ENCODE measurements around the gene LRRC75B. TPM values are rescaled to one million over a fixed set of nuclear protein-coding genes. Genes with fewer than 3 reads are reported as not detected.

Gene LRRC75B
- polyA plus RNA-seq, 1 donor from 2014 or later = 12.2 TPM

DNA sequence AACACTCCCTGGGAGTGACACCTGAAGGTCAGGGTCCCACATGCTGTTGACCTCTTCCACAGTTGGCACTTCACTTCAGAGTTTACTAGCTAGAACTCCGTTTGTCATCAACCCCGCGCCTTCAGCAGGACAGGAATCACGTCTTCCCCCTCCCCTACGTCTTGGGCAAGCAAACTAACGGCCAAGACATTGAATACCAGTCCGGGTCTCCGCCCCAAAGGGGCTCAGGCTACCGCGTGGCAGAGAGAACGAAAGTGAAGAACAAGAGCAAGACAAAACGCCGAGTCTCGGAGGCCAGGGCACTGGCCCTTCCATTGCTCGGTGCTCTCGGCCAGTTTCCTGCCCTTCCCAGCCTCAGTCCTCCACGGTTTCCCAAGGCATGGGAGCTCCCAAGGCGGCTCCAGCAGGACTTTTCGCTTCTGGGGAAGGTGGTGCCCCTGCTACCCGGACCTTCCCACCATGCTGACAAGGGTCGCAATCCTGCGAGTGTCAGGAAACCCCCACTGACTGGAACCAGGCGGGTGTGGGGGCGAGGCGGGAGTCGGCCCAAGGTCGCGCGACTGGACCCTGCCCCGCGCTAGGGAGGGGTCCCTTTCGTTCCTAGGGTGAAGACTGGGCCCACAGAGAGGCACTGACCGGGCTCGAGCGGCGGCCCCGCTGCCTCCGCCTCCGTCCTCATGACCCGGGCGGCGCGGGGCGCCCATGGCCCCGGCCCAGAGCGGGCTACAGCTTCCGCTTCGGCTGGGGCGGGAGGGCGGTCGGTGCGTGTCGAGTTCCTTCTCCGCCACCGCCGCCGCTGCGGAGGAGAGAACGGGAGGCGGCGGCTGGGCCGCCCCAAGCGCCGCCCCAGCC, 38.3 kb downstream of the LRRC75B start, which contains the start of gene GUCD1:
Gene GUCD1, minus strand, starts transcription at position 826 of the 852 bp plus-strand sequence. Its CDS starts 147 bp downstream, at position 679.
- H4K20me1 ChIP-seq (ENCODE audit: insufficient read depth) = no peaks in the 10 kb centered on the region
- H3K9me3 ChIP-seq (ENCODE audit: low read length) = no peaks in the 10 kb centered on the region
- H3K9me2 ChIP-seq (ENCODE audit: insufficient read depth, low read length) = no peaks in the 10 kb centered on the region
- TF ChIP-seq SMC3 (conservative IDR thresholded peaks at IDR 0.05; ENCODE audit: poor library complexity) (peak; percentile 30), RAD21 (conservative IDR thresholded peaks at IDR 0.05) (peak; percentile 12), CTCF (IDR thresholded peaks at IDR 0.05; ENCODE audit: poor library complexity, severe bottlenecking) (no peak), POLR2AphosphoS5 (IDR thresholded peaks at IDR 0.05) (no peak), MXI1 (conservative IDR thresholded peaks at IDR 0.05; ENCODE audit: poor library complexity, severe bottlenecking) (peak; percentile 60)
- TF ChIP-seq, protein P1, sequence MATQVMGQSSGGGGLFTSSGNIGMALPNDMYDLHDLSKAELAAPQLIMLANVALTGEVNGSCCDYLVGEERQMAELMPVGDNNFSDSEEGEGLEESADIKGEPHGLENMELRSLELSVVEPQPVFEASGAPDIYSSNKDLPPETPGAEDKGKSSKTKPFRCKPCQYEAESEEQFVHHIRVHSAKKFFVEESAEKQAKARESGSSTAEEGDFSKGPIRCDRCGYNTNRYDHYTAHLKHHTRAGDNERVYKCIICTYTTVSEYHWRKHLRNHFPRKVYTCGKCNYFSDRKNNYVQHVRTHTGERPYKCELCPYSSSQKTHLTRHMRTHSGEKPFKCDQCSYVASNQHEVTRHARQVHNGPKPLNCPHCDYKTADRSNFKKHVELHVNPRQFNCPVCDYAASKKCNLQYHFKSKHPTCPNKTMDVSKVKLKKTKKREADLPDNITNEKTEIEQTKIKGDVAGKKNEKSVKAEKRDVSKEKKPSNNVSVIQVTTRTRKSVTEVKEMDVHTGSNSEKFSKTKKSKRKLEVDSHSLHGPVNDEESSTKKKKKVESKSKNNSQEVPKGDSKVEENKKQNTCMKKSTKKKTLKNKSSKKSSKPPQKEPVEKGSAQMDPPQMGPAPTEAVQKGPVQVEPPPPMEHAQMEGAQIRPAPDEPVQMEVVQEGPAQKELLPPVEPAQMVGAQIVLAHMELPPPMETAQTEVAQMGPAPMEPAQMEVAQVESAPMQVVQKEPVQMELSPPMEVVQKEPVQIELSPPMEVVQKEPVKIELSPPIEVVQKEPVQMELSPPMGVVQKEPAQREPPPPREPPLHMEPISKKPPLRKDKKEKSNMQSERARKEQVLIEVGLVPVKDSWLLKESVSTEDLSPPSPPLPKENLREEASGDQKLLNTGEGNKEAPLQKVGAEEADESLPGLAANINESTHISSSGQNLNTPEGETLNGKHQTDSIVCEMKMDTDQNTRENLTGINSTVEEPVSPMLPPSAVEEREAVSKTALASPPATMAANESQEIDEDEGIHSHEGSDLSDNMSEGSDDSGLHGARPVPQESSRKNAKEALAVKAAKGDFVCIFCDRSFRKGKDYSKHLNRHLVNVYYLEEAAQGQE (IDR thresholded peaks at IDR 0.05; ENCODE audit: borderline replicate concordance) = peak; percentile 14
- peak within 1 kb of the TSS; percentile 75 for H3K4me2 ChIP-seq (ENCODE audit: low read length)
- peak within 1 kb of the TSS; percentile 87 for H3K9ac ChIP-seq (ENCODE audit: low read length)
- H2AFZ ChIP-seq (ENCODE audit: low read depth, low read length) = peak within 1 kb of the TSS; percentile 73
- peak within 1 kb of the TSS; percentile 76 for H3K4me3 ChIP-seq (ENCODE audit: low read length)
- H3K27me3 ChIP-seq (ENCODE audit: insufficient read depth, low read depth, low read length) = no peaks in the 10 kb centered on the region
- no peaks in the 10 kb centered on the region for H3F3A ChIP-seq (ENCODE audit: insufficient read depth, low read length, poor library complexity, severe bottlenecking)
- peaks cover 6% of the 10 kb centered on the region for H3K36me3 ChIP-seq (ENCODE audit: insufficient read depth, low read length)
- peak within 1 kb of the TSS; percentile 89 for H3K27ac ChIP-seq (ENCODE audit: low read length)
- peaks cover 53% of the 10 kb centered on the region for H3K79me2 ChIP-seq (replicated peaks; ENCODE audit: insufficient read depth, low read length)

DNA sequence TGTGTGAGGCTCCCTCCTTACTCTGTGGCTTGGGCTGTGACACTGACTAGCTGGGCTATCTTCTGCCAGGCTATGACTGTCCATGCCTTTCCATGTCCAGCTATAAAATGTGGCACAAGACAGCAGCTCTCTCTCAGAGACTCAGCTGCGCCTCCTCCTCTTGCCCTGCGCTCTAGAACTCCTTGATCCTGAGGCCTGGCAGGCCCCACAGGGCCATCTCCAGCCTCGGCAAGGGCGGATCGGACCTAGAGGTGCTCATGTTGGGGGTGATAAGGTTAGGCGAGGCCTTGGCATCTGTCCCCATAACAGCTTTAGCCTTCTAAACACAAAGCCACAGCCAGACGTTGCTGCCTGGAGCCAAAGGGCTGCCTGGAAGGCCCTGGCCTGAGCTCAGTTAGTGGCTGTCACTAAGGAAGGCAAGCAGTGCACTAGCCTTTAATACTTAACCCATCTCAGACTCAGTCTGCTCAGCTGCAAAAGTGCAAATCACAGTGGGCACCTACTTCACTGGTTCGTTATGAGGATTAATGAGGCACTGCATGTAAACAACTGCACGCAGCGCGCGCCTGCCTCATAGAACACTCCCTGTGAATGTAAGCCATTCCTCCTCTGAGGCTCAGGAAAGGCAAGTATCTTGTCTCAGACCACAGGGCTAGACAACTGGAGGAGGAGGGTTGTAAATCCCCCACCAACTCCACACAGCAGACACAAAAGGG, 39.1 kb downstream of the LRRC75B start:
- no peaks in the 10 kb centered on the region for H3K9me3 ChIP-seq (ENCODE audit: low read length)
- H3K4me3 ChIP-seq (ENCODE audit: low read length) = peak overlapping the region; percentile 76
- no peaks in the 10 kb centered on the region for H3K9me2 ChIP-seq (ENCODE audit: insufficient read depth, low read length)
- no peak overlapping the region for H2AFZ ChIP-seq (ENCODE audit: low read depth, low read length)
- H3K27ac ChIP-seq (ENCODE audit: low read length) = no peak overlapping the region
- peak overlapping the region; percentile 81 for H3K9ac ChIP-seq (ENCODE audit: low read length)
- peaks cover 6% of the 10 kb centered on the region for H3K36me3 ChIP-seq (ENCODE audit: insufficient read depth, low read length)
- no peaks in the 10 kb centered on the region for H3K27me3 ChIP-seq (ENCODE audit: insufficient read depth, low read depth, low read length)
- H3K79me2 ChIP-seq (replicated peaks; ENCODE audit: insufficient read depth, low read length) = peaks cover 52% of the 10 kb centered on the region
- no peak for TF ChIP-seq POLR2AphosphoS5 (IDR thresholded peaks at IDR 0.05)
- TF ChIP-seq EP300 (conservative IDR thresholded peaks at IDR 0.05; ENCODE audit: poor library complexity, severe bottlenecking) = no peak
- TF ChIP-seq, protein P1 (IDR thresholded peaks at IDR 0.05; ENCODE audit: borderline replicate concordance) = no peak
- TF ChIP-seq SMC3 (conservative IDR thresholded peaks at IDR 0.05; ENCODE audit: poor library complexity) = no peak
- TF ChIP-seq CTCF (IDR thresholded peaks at IDR 0.05; ENCODE audit: poor library complexity, severe bottlenecking) = no peak
- no peak for TF ChIP-seq MXI1 (conservative IDR thresholded peaks at IDR 0.05; ENCODE audit: poor library complexity, severe bottlenecking)
- TF ChIP-seq EZH2 (IDR thresholded peaks at IDR 0.05; ENCODE audit: borderline replicate concordance, insufficient read depth, low read length, poor library complexity, severe bottlenecking) = no peak
- no peak for TF ChIP-seq TAF1 (IDR thresholded peaks at IDR 0.05; ENCODE audit: low read depth)
- no peak for TF ChIP-seq RAD21 (conservative IDR thresholded peaks at IDR 0.05)
- H4K20me1 ChIP-seq (ENCODE audit: insufficient read depth) = no peaks in the 10 kb centered on the region
- H3F3A ChIP-seq (ENCODE audit: insufficient read depth, low read length, poor library complexity, severe bottlenecking) = no peaks in the 10 kb centered on the region
- H3K4me2 ChIP-seq (ENCODE audit: low read length) = peak overlapping the region; percentile 75

Measured in neural cell (in vitro differentiated cells).